Spleen (tissue), 11 donors: ENCODE results near the gene LSM2. TPM values are rescaled to one million over a fixed set of nuclear protein-coding genes. Genes with fewer than 3 reads are reported as not detected.

Experiments used
- DNase-seq: peaks from one replicate; pipeline ENCODE4 v3.0.0-alpha.2; 2020
- H3K27ac ChIP-seq, 8 donors: fragments of 200-600 bp; sonication (generic) in 7 of 8; 1 replicate in 4 of 8; 2 replicates in 4 of 8; pipeline versions ENCODE4 v1.5.0 to v1.8.0; 2016 to 2021; ENCODE audit warnings: inconsistent platforms in 4 of 8, mild to moderate bottlenecking in 4 of 8, moderate library complexity in 1 of 8
- H3K27me3 ChIP-seq, 7 donors: fragments of 200-600 bp; sonication (generic) in 6 of 7; replicated peaks in 1 of 7; 1 replicate in 4 of 7; 2 replicates in 3 of 7; pipeline versions ENCODE4 v1.5.0 to v1.8.0; 2016 to 2021; ENCODE audit warnings: inconsistent platforms in 3 of 7, mild to moderate bottlenecking in 1 of 7
- H3K36me3 ChIP-seq, 6 donors: fragments of 200-600 bp; sonication (generic) in 5 of 6; 1 replicate in 4 of 6; 2 replicates in 2 of 6; pipeline versions ENCODE4 v1.5.0 to v1.8.0; 2016 to 2021; ENCODE audit warnings: inconsistent platforms in 2 of 6
- H3K4me1 ChIP-seq, 6 donors: fragments of 200-600 bp; sonication (generic) in 5 of 6; 1 replicate in 3 of 6; 2 replicates in 3 of 6; pipeline versions ENCODE4 v1.5.0 to v1.8.0; 2016 to 2021; ENCODE audit warnings: inconsistent platforms in 3 of 6
- H3K4me3 ChIP-seq, 8 donors: fragments of 200-600 bp; sonication (generic) in 7 of 8; 1 replicate in 4 of 8; 2 replicates in 4 of 8; pipeline versions ENCODE4 v1.5.0 to v1.8.0; 2016 to 2021; ENCODE audit warnings: inconsistent platforms in 4 of 8, mild to moderate bottlenecking in 4 of 8, moderate library complexity in 2 of 8
- H3K9me3 ChIP-seq, 8 donors: fragments of 200-600 bp; sonication (generic) in 7 of 8; 1 replicate in 4 of 8; 2 replicates in 4 of 8; pipeline versions ENCODE4 v1.5.0 to v1.8.0; 2016 to 2021; ENCODE audit warnings: inconsistent platforms in 4 of 8
- CTCF ChIP-seq, 11 experiments: fragments of 200-600 bp in 7 of 11; fragments of 450-650 bp in 4 of 11; sonication (generic) in 4 of 11; IDR thresholded peaks in 8 of 11; conservative IDR thresholded peaks in 3 of 11; 1 replicate in 7 of 11; 2 replicates in 4 of 11; pipeline versions ENCODE4 v1.4.0 to v1.8.0; 2016 to 2021; ENCODE audit warnings: antibody characterized with exemption in 11 of 11, inconsistent platforms in 4 of 11, mild to moderate bottlenecking in 1 of 11
- POLR2A ChIP-seq, 3 donors: fragments of 450-650 bp; IDR thresholded peaks; one replicate each; pipeline ENCODE4 v1.5.1; 2017; ENCODE audit warnings: antibody characterized with exemption in 3 of 3, mild to moderate bottlenecking in 1 of 3
- POLR2AphosphoS5 ChIP-seq, 3 donors: sonication (generic); formaldehyde crosslinking; IDR thresholded peaks; one replicate each; pipeline ENCODE4 v1.5.1; 2017; ENCODE audit warnings: antibody characterized with exemption in 3 of 3
- WGBS, 5 donors: extraction: QIAGEN DNeasy Blood & Tissue Kit in 3 of 5; methylation state at CpG; one replicate each; pipeline versions ENCODE4 v1.1.5 to v1.1.7; 2013 to 2018; 5-methylcytosine and 5-hydroxymethylcytosine counted together
- intact Hi-C: fragments of 100-400 bp; cut with DNase I; formaldehyde crosslinking; loops from one replicate; pipeline ENCODE4 v1.15.0; 2023; ENCODE audit warnings: low total_unique reads
- polyA plus RNA-seq, 3 donors: library from polyadenylated mRNA; stranded (reverse); fragments of 200-250 nt; gene quantifications; one replicate each; pipeline ENCODE4 v1.2.1, GENCODE V29; 2013
- total RNA-seq, 7 donors: library from RNA; depleted of rRNA in 3 of 7; stranded (reverse); fragments of >200 nt in 3 of 7; fragmentation: NEBNext Ultra II Directional in 4 of 7; extraction: Animal tissue kit (Norgen Biotek cat#: 25700) in 4 of 7; gene quantifications; one replicate each; pipeline versions ENCODE4 v1.1.0 to v1.2.1, GENCODE V29; 2016 to 2021
- donor health status: healthy with polysubstance abuse.
- donor health status: DM: no; HTN: no; CAD: no; lungs with moderate emphysema.
- donor health status: DM: no; HTN: no; CAD: no.
- donor health status: Bipolar disorder and iron deficiency.
- donor health status: healthy.
- donor health status: DM: no; HTN: no; CAD: no.
- donor health status: DM: yes; HTN: yes; CAD: no.

The LSM2 gene
- total and polyA plus RNA-seq, 10 donors: 35.9 to 98.9 (median 51.6) TPM

DNA sequence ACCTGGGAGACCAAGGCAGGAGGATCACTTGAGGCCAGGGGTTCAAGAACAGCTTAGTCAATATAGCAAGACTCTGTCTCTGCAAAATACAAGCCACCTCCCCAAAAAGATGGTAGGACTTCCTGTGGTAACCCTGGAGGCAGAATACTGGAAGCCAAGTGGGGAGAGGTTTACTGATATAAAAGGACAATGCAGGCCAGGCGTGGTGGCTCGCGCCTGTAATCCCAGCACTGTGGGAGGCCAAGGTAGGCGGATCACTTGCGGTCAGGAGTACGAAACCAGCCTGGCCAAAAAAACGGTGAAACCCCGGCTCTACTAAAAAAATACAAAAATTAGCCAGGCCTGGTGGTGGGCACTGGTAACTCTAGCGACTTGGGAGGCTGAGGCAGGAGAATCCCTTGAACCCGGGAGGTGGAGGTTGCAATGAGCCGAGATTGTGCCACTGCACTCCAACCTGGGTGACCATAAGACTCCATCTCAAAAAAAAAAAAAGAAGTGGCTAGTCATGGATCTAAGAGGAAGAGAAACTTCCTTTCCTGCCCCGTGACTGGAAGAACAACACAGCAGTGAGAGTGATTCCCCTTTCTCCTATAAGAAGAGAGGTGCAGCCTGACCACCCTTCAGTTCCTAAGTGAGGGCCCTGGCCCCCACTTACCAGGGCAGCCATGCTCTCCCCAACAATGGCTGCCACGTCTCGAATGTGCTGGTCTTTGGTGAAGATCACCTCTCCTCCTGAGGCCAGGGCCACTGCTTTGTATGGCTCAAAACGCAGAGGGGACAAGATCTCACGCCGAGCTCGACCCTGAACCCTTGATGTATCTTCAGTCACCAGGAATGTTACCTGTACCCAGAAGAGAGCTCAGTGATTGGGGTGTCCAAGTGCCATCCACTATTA, 38.2 kb downstream of the LSM2 start:
- peak overlapping the region in 4 of 8 donors; percentile 26 to 66 (median 38) for H3K27ac ChIP-seq
- no peaks in the 10 kb centered on the region for H3K9me3 ChIP-seq
- no peaks in the 10 kb centered on the region for H3K36me3 ChIP-seq
- intact Hi-C loops: no loop called here
- H3K27me3 ChIP-seq: no peaks in the 10 kb centered on the region
- TF ChIP-seq POLR2A (IDR thresholded peaks at IDR 0.05) (no peak), CTCF (IDR thresholded peaks at IDR 0.05 in 8 of 11, conservative IDR thresholded peaks at IDR 0.05 in 3 of 11) (no peak), POLR2AphosphoS5 (IDR thresholded peaks at IDR 0.05) (peak in 2 of 3 donors; percentile 14 to 40)
- H3K4me3 ChIP-seq: no peak overlapping the region
- 78 to 89% (median 87%) methylated on average over 18 of the region's 18 CpGs for WGBS, 5 donors
- DNase-seq: peak; percentile 61
- H3K4me1 ChIP-seq: peaks cover 0 to 57% (median 33%) of the 10 kb centered on the region in 6 donors

- H3K4me3 ChIP-seq: no peak overlapping the region
- TF ChIP-seq CTCF (IDR thresholded peaks at IDR 0.05 in 8 of 11, conservative IDR thresholded peaks at IDR 0.05 in 3 of 11) (no peak), POLR2AphosphoS5 (IDR thresholded peaks at IDR 0.05) (no peak), POLR2A (IDR thresholded peaks at IDR 0.05) (no peak)
- H3K36me3 ChIP-seq: peaks cover 0 to 12% (median 1%) of the 10 kb centered on the region in 6 donors
- H3K4me1 ChIP-seq: peaks cover 0 to 45% (median 24%) of the 10 kb centered on the region in 6 donors
- intact Hi-C loops: no loop called here
- no peaks in the 10 kb centered on the region for H3K27me3 ChIP-seq
- no peaks in the 10 kb centered on the region for H3K9me3 ChIP-seq
- DNase-seq: peak; percentile 46
- H3K27ac ChIP-seq: no peak overlapping the region
- 63 to 86% (median 77%) methylated on average over 6 of the region's 6 CpGs for WGBS, 5 donors
Measured at GRCh38 chr6:31767096-31767645, 39.6 kb downstream of the LSM2 start.

- H3K4me1 ChIP-seq: peaks cover 0 to 37% (median 21%) of the 10 kb centered on the region in 6 donors
- peak overlapping the region in 2 of 8 donors; percentile 20 to 39 for H3K4me3 ChIP-seq
- DNase-seq: peak; percentile 72
Measured at GRCh38 chr6:31765910-31766794, 40.6 kb downstream of the LSM2 start.

DNA sequence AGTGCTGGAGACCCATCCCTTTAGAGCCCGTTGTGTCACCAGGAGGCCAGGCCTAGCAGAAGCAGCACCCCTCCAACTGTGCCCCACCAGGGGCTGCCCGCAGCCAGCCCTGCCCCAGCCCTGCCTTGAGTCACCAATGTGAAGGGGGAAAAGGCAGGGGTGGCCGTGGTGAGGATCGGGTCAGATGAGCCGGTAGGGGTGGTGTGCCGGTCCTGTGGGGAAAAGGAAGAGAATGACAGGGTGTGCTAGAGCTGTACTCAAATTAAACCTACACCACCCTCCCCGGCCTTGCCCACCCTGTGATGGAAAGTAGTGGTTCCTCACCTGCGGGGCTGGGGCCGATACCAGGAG, 41.2 kb downstream of the LSM2 start:
- Histone ChIP-seq H3K27me3 (no peaks in the 10 kb centered on the region), H3K36me3 (peaks cover 0 to 28% (median 6%) of the 10 kb centered on the region in 6 donors), H3K27ac (no peak overlapping the region), H3K4me1 (peaks cover 0 to 37% (median 21%) of the 10 kb centered on the region in 6 donors), H3K4me3 (no peak overlapping the region), H3K9me3 (no peaks in the 10 kb centered on the region)
- intact Hi-C loops: no loop called here
- peak; percentile 66 for DNase-seq
- WGBS, 5 donors: 75 to 86% (median 84%) methylated on average over 9 of the region's 9 CpGs
- TF ChIP-seq POLR2AphosphoS5 (IDR thresholded peaks at IDR 0.05) (no peak), POLR2A (IDR thresholded peaks at IDR 0.05) (no peak), CTCF (IDR thresholded peaks at IDR 0.05 in 8 of 11, conservative IDR thresholded peaks at IDR 0.05 in 3 of 11) (no peak)

More at GRCh38 chr6:31765910-31766794, 40.6 kb downstream of the LSM2 start:
- intact Hi-C loops: no loop called here
- no peaks in the 10 kb centered on the region for H3K9me3 ChIP-seq
- no peak overlapping the region for H3K27ac ChIP-seq
- H3K27me3 ChIP-seq: no peaks in the 10 kb centered on the region
- H3K36me3 ChIP-seq: peaks cover 0 to 22% (median 5%) of the 10 kb centered on the region in 6 donors
- TF ChIP-seq POLR2A (IDR thresholded peaks at IDR 0.05) (no peak), POLR2AphosphoS5 (IDR thresholded peaks at IDR 0.05) (peak in 1 of 3 donors; percentile 18)
- WGBS, 5 donors: 63 to 86% (median 73%) methylated on average over 37 to 42 of the region's 42 CpGs
